HUES48 (cell line): Measurements from ENCODE around the gene ANKS1A.

Experiments
- H3K27ac ChIP-seq: one replicate; pipeline ENCODE4 v1.7.0; 2013; ENCODE audit warnings: low read depth, low read length, inconsistent platforms
- H3K27me3 ChIP-seq: 2 replicates; pipeline ENCODE4 v1.6.1; 2013; ENCODE audit warnings: mild to moderate bottlenecking, low read length; ENCODE audit not compliant: control insufficient read depth, insufficient read depth
- H3K36me3 ChIP-seq: 2 replicates; pipeline ENCODE4 v1.6.1; 2013; ENCODE audit warnings: low read length; ENCODE audit not compliant: control insufficient read depth, insufficient read depth
- H3K4me1 ChIP-seq: 2 replicates; pipeline ENCODE4 v1.6.1; 2013; ENCODE audit warnings: mild to moderate bottlenecking, low read length; ENCODE audit not compliant: control insufficient read depth, insufficient read depth
- H3K4me3 ChIP-seq: 2 replicates; pipeline ENCODE4 v1.5.1; 2013; ENCODE audit warnings: mild to moderate bottlenecking, low read depth, low read length
- H3K9ac ChIP-seq: 2 replicates; pipeline ENCODE4 v1.6.1; 2013; ENCODE audit warnings: mild to moderate bottlenecking, low read depth, low read length, moderate library complexity
- H3K9me3 ChIP-seq: 2 replicates; pipeline ENCODE4 v1.6.1; 2013; ENCODE audit warnings: low read length; ENCODE audit not compliant: control insufficient read depth, insufficient read depth

ANKS1A gene

GRCh38 chr6:34906826-34907225, 17.8 kb downstream of the ANKS1A start:
- Histone ChIP-seq H3K4me3 (no peak overlapping the region), H3K27me3 (no peaks in the 10 kb centered on the region), H3K4me1 (0 out of 2 replicates have a peak, but pooled peaks cover 9% of the 10 kb centered on the region), H3K27ac (no peak overlapping the region), H3K36me3 (no peaks in the 10 kb centered on the region), H3K9ac (no peak overlapping the region), H3K9me3 (no peaks in the 10 kb centered on the region)

GRCh38 chr6:34908194-34908593, 19.1 kb downstream of the ANKS1A start:
- Histone ChIP-seq H3K36me3 (no peaks in the 10 kb centered on the region), H3K27me3 (no peaks in the 10 kb centered on the region), H3K27ac (no peak overlapping the region), H3K4me3 (no peak overlapping the region), H3K9me3 (no peaks in the 10 kb centered on the region), H3K4me1 (0 out of 2 replicates have a peak, but pooled peaks cover 9% of the 10 kb centered on the region), H3K9ac (no peak overlapping the region)

GRCh38 chr6:34909320-34909883, 20.3 kb downstream of the ANKS1A start:
- no peak overlapping the region for H3K27ac ChIP-seq

GRCh38 chr6:34911822-34912221, 22.8 kb downstream of the ANKS1A start:
- Histone ChIP-seq H3K27me3 (no peaks in the 10 kb centered on the region), H3K27ac (no peak overlapping the region), H3K9ac (no peak overlapping the region), H3K36me3 (no peaks in the 10 kb centered on the region), H3K4me1 (0 out of 2 replicates have a peak, but pooled peaks cover 9% of the 10 kb centered on the region), H3K4me3 (no peak overlapping the region), H3K9me3 (no peaks in the 10 kb centered on the region)

More at GRCh38 chr6:34909320-34909883, 20.3 kb downstream of the ANKS1A start:
- no peaks in the 10 kb centered on the region for H3K36me3 ChIP-seq
- H3K9me3 ChIP-seq: no peaks in the 10 kb centered on the region
- no peak overlapping the region for H3K4me3 ChIP-seq
- H3K4me1 ChIP-seq: 0 out of 2 replicates have a peak, but pooled peaks cover 9% of the 10 kb centered on the region
- no peak overlapping the region for H3K9ac ChIP-seq
- no peaks in the 10 kb centered on the region for H3K27me3 ChIP-seq

- H3K27me3 ChIP-seq: no peaks in the 10 kb centered on the region
- H3K9me3 ChIP-seq: no peaks in the 10 kb centered on the region
- H3K9ac ChIP-seq: no peak overlapping the region
- 0 out of 2 replicates have a peak, but pooled peaks cover 9% of the 10 kb centered on the region for H3K4me1 ChIP-seq
- H3K36me3 ChIP-seq: no peaks in the 10 kb centered on the region
- H3K4me3 ChIP-seq: no peak overlapping the region
- no peak overlapping the region for H3K27ac ChIP-seq
Measured at GRCh38 chr6:34912715-34913464, 23.8 kb downstream of the ANKS1A start.

- Histone ChIP-seq H3K9ac (no peak overlapping the region), H3K4me1 (0 out of 2 replicates have a peak, but pooled peaks cover 9% of the 10 kb centered on the region), H3K27ac (no peak overlapping the region), H3K36me3 (no peaks in the 10 kb centered on the region), H3K4me3 (no peak overlapping the region), H3K9me3 (no peaks in the 10 kb centered on the region), H3K27me3 (no peaks in the 10 kb centered on the region)
Measured at GRCh38 chr6:34914358-34914757, 25.3 kb downstream of the ANKS1A start.

- H3K9ac ChIP-seq: no peak overlapping the region
- H3K4me3 ChIP-seq: no peak overlapping the region
- no peaks in the 10 kb centered on the region for H3K9me3 ChIP-seq
- no peak overlapping the region for H3K27ac ChIP-seq
- no peaks in the 10 kb centered on the region for H3K27me3 ChIP-seq
- no peaks in the 10 kb centered on the region for H3K36me3 ChIP-seq
- H3K4me1 ChIP-seq: 0 out of 2 replicates have a peak, but pooled peaks cover 3% of the 10 kb centered on the region
Measured at GRCh38 chr6:34916348-34916967, 27.4 kb downstream of the ANKS1A start.

GRCh38 chr6:34917626-34918285, 28.7 kb downstream of the ANKS1A start:
- no peaks in the 10 kb centered on the region for H3K27me3 ChIP-seq
- no peaks in the 10 kb centered on the region for H3K36me3 ChIP-seq
- H3K27ac ChIP-seq: no peak overlapping the region
- H3K4me1 ChIP-seq: no peaks in the 10 kb centered on the region
- no peaks in the 10 kb centered on the region for H3K9me3 ChIP-seq
- no peak overlapping the region for H3K9ac ChIP-seq
- no peak overlapping the region for H3K4me3 ChIP-seq

- Histone ChIP-seq H3K9ac (no peak overlapping the region), H3K27me3 (no peaks in the 10 kb centered on the region), H3K9me3 (no peaks in the 10 kb centered on the region), H3K4me1 (peaks cover 7% of the 10 kb centered on the region; the same call in 1 of the 2 replicates), H3K36me3 (no peaks in the 10 kb centered on the region), H3K4me3 (no peak overlapping the region), H3K27ac (no peak overlapping the region)
Measured at GRCh38 chr6:34919651-34920050, 30.6 kb downstream of the ANKS1A start.

- Histone ChIP-seq H3K9ac (no peak overlapping the region), H3K4me1 (peaks cover 12% of the 10 kb centered on the region; the same call in 1 of the 2 replicates), H3K27ac (no peak overlapping the region), H3K4me3 (no peak overlapping the region), H3K36me3 (no peaks in the 10 kb centered on the region), H3K27me3 (no peaks in the 10 kb centered on the region), H3K9me3 (no peaks in the 10 kb centered on the region)
Measured at GRCh38 chr6:34920097-34920496, 31.0 kb downstream of the ANKS1A start.
